IPS-NIHi7 (cell line): ENCODE data around the gene ACD.

Source experiments
- DNase-seq: peaks from one replicate; pipeline ENCODE4 v3.0.0; 2012; ENCODE audit warnings: mixed read lengths; ENCODE audit errors: extremely low spot score

Gene ACD

GRCh38 chr16:67675999-67676398 lies 15.9 kb upstream of the ACD start:
- no peak for DNase-seq

GRCh38 chr16:67675579-67675935 lies 15.5 kb upstream of the ACD start:
- DNase-seq, result no peak

- no peak for DNase-seq
Measured at GRCh38 chr16:67674851-67675578, 15.0 kb upstream of the ACD start.

GRCh38 chr16:67673712-67674580 lies 13.9 kb upstream of the ACD start:
- DNase-seq, result no peak

GRCh38 chr16:67672739-67673662 lies 12.9 kb upstream of the ACD start:
- DNase-seq, result peak; percentile 87

GRCh38 chr16:67672306-67672705 lies 12.2 kb upstream of the ACD start:
- no peak for DNase-seq

GRCh38 chr16:67669499-67670101 lies 9.5 kb upstream of the ACD start:
- DNase-seq, result no peak

- no peak for DNase-seq
Measured at GRCh38 chr16:67668495-67669157, 8.6 kb upstream of the ACD start.

GRCh38 chr16:67667817-67668494 lies 7.9 kb upstream of the ACD start:
- peak; percentile 91 for DNase-seq

- no peak for DNase-seq
Measured at GRCh38 chr16:67667453-67667816, 7.4 kb upstream of the ACD start.

GRCh38 chr16:67666559-67667452 lies 6.7 kb upstream of the ACD start, which contains the start of the genes C16orf86 and ENKD1:
TSS of gene C16orf86 (plus strand) at chr16:67666814. CDS start at chr16:67666971, 157 bp downstream.
TSS of gene ENKD1 (minus strand) at chr16:67666750. CDS start at chr16:67666442, 308 bp downstream.
- peak; percentile 94 for DNase-seq

GRCh38 chr16:67666032-67666551 lies 6.0 kb upstream of the ACD start:
- peak; percentile 67 for DNase-seq

GRCh38 chr16:67665598-67665997 lies 5.5 kb upstream of the ACD start:
- DNase-seq, result no peak

- DNase-seq, result no peak
Measured at GRCh38 chr16:67664871-67665270, 4.8 kb upstream of the ACD start.

GRCh38 chr16:67664258-67664657 lies 4.2 kb upstream of the ACD start:
- no peak for DNase-seq

- DNase-seq, result no peak
Measured at GRCh38 chr16:67663877-67664222, 3.8 kb upstream of the ACD start.

GRCh38 chr16:67663151-67663876 lies 3.3 kb upstream of the ACD start:
- peak; percentile 66 for DNase-seq

- no peak for DNase-seq
Measured at GRCh38 chr16:67662653-67663010, 2.6 kb upstream of the ACD start.
